Glutamatergic neuron (in vitro differentiated cells): ENCODE data around the gene SFI1. TPM values are rescaled to one million over a fixed set of nuclear protein-coding genes. Genes with fewer than 3 reads are reported as not detected.

Source experiments
- DNase-seq: peaks from one replicate; pipeline ENCODE4 v3.0.0; 2022
- H3K27ac Mint-ChIP-seq: one replicate; pipeline ENCODE4 v1.8.0; 2020; ENCODE audit warnings: mild to moderate bottlenecking, mixed read lengths, inconsistent platforms; ENCODE audit not compliant: unreplicated experiment
- H3K27me3 Mint-ChIP-seq: one replicate; pipeline ENCODE4 v1.8.0; 2020; ENCODE audit warnings: mild to moderate bottlenecking, moderate library complexity, mixed read lengths, inconsistent platforms; ENCODE audit not compliant: unreplicated experiment
- H3K36me3 Mint-ChIP-seq: one replicate; pipeline ENCODE4 v1.8.0; 2020; ENCODE audit warnings: mild to moderate bottlenecking, mixed read lengths, inconsistent platforms; ENCODE audit not compliant: unreplicated experiment
- H3K4me1 Mint-ChIP-seq: one replicate; pipeline ENCODE4 v1.8.0; 2020; ENCODE audit warnings: mild to moderate bottlenecking, low read depth, mixed read lengths, inconsistent platforms; ENCODE audit not compliant: unreplicated experiment
- H3K4me3 Mint-ChIP-seq: one replicate; pipeline ENCODE4 v1.8.0; 2020; ENCODE audit warnings: mild to moderate bottlenecking, mixed read lengths, inconsistent platforms; ENCODE audit not compliant: unreplicated experiment
- H3K9me3 Mint-ChIP-seq: one replicate; pipeline ENCODE4 v1.8.0; 2020; ENCODE audit warnings: mild to moderate bottlenecking, moderate library complexity, mixed read lengths, inconsistent platforms; ENCODE audit not compliant: unreplicated experiment
- total RNA-seq: library from RNA; stranded (reverse); fragmentation: NEBNext Ultra II Directional; extraction: Animal tissue kit (Norgen Biotek cat#: 25700); gene quantifications from one replicate; pipeline ENCODE4 v1.2.1, GENCODE V29; 2021; ENCODE audit not compliant: unreplicated experiment
- TF ChIP-seq, protein P1 (sequence below): fragments of 200-600 bp; sonication (generic); IDR thresholded peaks from one replicate; pipeline ENCODE4 v1.5.0; 2021; ENCODE audit not compliant: partially characterized antibody, unreplicated experiment

SFI1 gene
- total RNA-seq, 1 donor from 2014 or later = 48.7 TPM

DNA sequence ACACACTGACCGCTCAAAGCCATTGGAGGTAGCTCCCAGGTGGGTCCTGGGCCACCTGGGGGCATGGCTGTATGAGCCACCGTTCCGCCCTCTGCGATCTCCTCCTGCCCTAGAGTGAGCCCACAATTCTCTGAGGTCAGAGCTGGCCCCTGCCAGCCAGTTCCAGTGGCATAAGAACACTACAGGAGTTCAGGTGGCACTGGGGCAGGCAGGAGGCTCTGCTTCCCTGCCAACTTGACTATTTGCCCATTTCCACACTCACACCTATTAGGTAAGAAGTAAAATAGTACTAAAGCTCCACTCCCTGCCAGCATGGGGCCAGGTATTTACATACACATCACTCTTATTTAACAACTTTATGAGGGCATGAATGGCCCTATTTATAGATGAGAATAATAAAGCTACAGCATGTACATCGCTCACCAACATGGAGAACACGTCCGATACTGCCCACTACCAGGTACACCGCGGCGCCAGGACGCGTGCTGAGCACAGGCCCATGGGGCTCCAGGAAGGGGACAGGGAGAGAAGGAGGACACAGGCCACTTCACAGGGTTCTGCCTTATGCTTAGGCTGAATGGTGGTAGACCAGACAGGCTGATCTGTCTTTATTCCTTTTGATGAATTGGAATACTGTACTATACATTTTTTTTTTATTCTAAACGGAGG lies 139.4 kb downstream of the SFI1 start:
- H3K36me3 Mint-ChIP-seq = no peaks in the 10 kb centered on the region
- TF ChIP-seq, protein P1, sequence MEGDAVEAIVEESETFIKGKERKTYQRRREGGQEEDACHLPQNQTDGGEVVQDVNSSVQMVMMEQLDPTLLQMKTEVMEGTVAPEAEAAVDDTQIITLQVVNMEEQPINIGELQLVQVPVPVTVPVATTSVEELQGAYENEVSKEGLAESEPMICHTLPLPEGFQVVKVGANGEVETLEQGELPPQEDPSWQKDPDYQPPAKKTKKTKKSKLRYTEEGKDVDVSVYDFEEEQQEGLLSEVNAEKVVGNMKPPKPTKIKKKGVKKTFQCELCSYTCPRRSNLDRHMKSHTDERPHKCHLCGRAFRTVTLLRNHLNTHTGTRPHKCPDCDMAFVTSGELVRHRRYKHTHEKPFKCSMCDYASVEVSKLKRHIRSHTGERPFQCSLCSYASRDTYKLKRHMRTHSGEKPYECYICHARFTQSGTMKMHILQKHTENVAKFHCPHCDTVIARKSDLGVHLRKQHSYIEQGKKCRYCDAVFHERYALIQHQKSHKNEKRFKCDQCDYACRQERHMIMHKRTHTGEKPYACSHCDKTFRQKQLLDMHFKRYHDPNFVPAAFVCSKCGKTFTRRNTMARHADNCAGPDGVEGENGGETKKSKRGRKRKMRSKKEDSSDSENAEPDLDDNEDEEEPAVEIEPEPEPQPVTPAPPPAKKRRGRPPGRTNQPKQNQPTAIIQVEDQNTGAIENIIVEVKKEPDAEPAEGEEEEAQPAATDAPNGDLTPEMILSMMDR = no peak
- peaks cover 5% of the 10 kb centered on the region for H3K9me3 Mint-ChIP-seq
- no peak for DNase-seq
- H3K27ac Mint-ChIP-seq = no peak overlapping the region
- peaks cover 5% of the 10 kb centered on the region for H3K4me1 Mint-ChIP-seq
- peaks cover 5% of the 10 kb centered on the region for H3K27me3 Mint-ChIP-seq
- no peak overlapping the region for H3K4me3 Mint-ChIP-seq

DNA sequence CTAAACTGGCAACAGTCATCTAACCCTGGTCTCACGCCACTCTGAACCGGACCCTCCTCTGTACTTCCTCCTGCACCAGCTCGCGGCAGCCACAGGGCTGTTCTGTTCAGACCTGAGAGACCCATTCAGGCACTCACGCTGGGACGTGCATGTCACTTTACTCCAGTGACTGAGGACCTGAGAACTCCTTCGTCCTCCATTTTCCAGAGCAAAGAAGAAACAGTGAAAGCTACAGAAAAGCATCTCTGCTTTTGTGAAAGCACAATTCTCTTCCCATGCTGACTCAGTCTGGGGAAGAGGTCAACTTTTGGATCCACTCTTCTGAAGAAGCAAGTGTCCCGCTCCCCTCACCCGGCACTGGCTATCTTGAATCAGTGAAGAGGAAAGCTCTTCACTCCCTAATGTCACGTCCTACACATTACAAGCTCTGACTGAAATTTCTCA lies 141.1 kb downstream of the SFI1 start:
- Mint-ChIP-seq H3K27ac (no peak overlapping the region), H3K9me3 (no peaks in the 10 kb centered on the region), H3K4me1 (peaks cover 1% of the 10 kb centered on the region), H3K36me3 (no peaks in the 10 kb centered on the region), H3K27me3 (peaks cover 1% of the 10 kb centered on the region), H3K4me3 (no peak overlapping the region)
- TF ChIP-seq, protein P1 = no peak
- DNase-seq = no peak

DNA sequence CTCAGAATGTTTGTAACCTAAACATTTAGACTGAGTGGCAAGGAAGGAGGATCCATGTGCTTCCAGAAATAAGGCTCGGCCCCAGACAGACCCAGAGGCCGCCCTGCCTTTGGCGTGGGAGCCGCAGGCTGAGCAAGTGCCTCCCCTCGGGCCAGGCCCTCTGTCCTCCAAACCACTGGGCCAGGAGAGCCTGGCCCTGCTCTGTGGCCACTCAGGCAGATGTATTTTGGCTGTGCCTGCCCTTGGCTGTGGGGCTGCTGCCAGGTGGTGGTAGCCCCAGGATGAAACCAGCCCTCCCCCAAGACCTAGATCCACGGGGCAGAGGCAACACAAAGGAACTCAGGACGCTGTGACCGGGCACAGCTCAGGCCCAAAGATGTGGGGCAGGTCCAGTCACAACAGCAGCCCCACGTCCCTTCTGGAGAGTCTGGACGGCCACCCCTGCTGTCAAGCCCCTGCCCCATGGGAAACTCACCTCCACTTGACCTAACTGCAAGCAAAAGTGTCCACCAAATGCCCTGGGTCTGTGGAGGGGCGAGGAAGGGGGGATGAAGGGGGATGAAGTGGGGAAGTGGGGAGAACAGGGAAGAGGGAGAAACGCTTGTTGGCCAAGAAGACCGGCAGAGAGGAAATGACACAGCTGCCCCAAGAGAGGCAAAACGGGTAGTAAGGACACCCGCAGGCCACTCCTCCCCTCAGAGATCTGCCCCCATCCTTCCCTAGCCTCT lies 141.7 kb downstream of the SFI1 start:
- H3K9me3 Mint-ChIP-seq = no peaks in the 10 kb centered on the region
- TF ChIP-seq, protein P1 = no peak
- H3K36me3 Mint-ChIP-seq = no peaks in the 10 kb centered on the region
- H3K4me1 Mint-ChIP-seq = peaks cover 1% of the 10 kb centered on the region
- no peak overlapping the region for H3K27ac Mint-ChIP-seq
- no peak for DNase-seq
- H3K4me3 Mint-ChIP-seq = no peak overlapping the region
- peaks cover 1% of the 10 kb centered on the region for H3K27me3 Mint-ChIP-seq

DNA sequence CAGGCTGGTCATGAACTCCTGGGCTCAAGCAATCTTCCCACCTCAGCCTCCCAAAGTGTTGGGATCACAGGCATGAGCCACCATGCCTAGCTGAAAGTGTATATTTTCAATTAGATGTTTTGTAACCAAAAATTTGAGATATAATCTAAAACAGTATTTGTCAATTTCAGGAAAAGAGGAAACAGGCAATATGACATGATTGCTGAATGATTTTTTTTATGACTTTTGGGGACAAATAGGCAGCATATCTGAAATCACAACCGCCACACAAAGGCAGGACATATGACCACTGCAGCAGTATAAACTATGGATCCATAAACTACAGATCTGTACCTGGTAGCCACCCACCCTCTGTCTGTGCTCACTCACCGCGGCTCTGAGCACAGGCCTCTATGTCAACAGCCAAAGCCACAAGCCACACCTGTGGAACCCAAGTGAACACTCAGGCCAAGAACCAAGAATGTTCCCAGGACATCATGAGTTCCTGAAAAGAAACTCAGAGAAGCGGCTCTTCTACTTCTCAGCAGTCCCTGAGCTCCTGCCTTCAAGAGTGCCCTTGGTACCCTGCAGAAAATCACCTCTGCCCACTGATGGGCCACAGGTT lies 143.2 kb downstream of the SFI1 start:
- DNase-seq = no peak
- Mint-ChIP-seq H3K36me3 (no peaks in the 10 kb centered on the region), H3K27me3 (peaks cover 1% of the 10 kb centered on the region), H3K9me3 (no peaks in the 10 kb centered on the region), H3K27ac (no peak overlapping the region), H3K4me3 (no peak overlapping the region), H3K4me1 (no peaks in the 10 kb centered on the region)
- TF ChIP-seq, protein P1 = no peak
